HUES6 (cell line): Measurements from ENCODE around the gene SLC5A1.

Experiments used
- H3K27ac ChIP-seq: 2 replicates; pipeline ENCODE4 v1.7.0; 2013; ENCODE audit warnings: low read depth, mild to moderate bottlenecking, low read length, inconsistent platforms
- H3K27me3 ChIP-seq: 2 replicates; pipeline ENCODE4 v1.6.1; 2013; ENCODE audit warnings: low read length; ENCODE audit not compliant: control insufficient read depth, insufficient read depth
- H3K36me3 ChIP-seq: 2 replicates; pipeline ENCODE4 v1.6.1; 2013; ENCODE audit warnings: low read length; ENCODE audit not compliant: control insufficient read depth, insufficient read depth
- H3K4me1 ChIP-seq: 2 replicates; pipeline ENCODE4 v1.6.1; 2013; ENCODE audit warnings: low read length; ENCODE audit not compliant: control insufficient read depth, insufficient read depth
- H3K4me3 ChIP-seq: 2 replicates; pipeline ENCODE4 v1.5.1; 2013; ENCODE audit warnings: low read depth, low read length
- H3K9ac ChIP-seq: one replicate; pipeline ENCODE4 v1.6.1; 2013; ENCODE audit warnings: mild to moderate bottlenecking, low read length
- H3K9me3 ChIP-seq: 2 replicates; pipeline ENCODE4 v1.6.1; 2013; ENCODE audit warnings: low read depth, low read length; ENCODE audit not compliant: control insufficient read depth, insufficient read depth

The SLC5A1 gene

DNA sequence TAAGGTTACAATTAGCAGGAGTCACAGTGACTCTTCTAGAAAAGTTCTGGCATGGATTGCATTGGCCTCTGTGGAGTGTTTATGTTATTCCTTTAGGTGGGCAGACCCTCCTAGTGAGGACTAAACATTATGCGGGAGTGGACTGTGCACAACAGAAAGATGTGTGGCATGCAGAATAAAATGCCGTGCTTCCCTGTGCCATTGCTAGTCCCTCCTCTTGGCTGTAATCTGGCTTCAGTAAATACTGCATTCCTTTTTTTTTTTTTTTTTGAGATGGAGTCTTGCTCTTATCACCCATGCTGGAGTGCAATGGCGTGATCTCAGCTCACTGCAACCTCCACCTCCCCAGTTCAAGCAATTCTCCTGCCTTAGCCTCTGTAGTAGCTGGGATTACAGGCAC, 45.0 kb downstream of the SLC5A1 start:
- Histone ChIP-seq H3K4me1 (no peaks in the 10 kb centered on the region), H3K27ac (no peak overlapping the region), H3K9ac (no peak overlapping the region), H3K27me3 (peaks cover 13% of the 10 kb centered on the region), H3K36me3 (no peaks in the 10 kb centered on the region), H3K4me3 (no peak overlapping the region), H3K9me3 (no peaks in the 10 kb centered on the region)

GRCh38 chr22:32097018-32097417, 54.0 kb downstream of the SLC5A1 start:
- Histone ChIP-seq H3K9ac (no peak overlapping the region), H3K27me3 (peaks cover 26% of the 10 kb centered on the region), H3K4me1 (no peaks in the 10 kb centered on the region), H3K36me3 (no peaks in the 10 kb centered on the region), H3K4me3 (no peak overlapping the region), H3K9me3 (no peaks in the 10 kb centered on the region), H3K27ac (no peak overlapping the region)

GRCh38 chr22:32097881-32098499, 54.9 kb downstream of the SLC5A1 start:
- Histone ChIP-seq H3K27ac (no peak overlapping the region), H3K36me3 (no peaks in the 10 kb centered on the region), H3K4me3 (no peak overlapping the region), H3K27me3 (peaks cover 27% of the 10 kb centered on the region), H3K9me3 (no peaks in the 10 kb centered on the region), H3K4me1 (no peaks in the 10 kb centered on the region), H3K9ac (no peak overlapping the region)

DNA sequence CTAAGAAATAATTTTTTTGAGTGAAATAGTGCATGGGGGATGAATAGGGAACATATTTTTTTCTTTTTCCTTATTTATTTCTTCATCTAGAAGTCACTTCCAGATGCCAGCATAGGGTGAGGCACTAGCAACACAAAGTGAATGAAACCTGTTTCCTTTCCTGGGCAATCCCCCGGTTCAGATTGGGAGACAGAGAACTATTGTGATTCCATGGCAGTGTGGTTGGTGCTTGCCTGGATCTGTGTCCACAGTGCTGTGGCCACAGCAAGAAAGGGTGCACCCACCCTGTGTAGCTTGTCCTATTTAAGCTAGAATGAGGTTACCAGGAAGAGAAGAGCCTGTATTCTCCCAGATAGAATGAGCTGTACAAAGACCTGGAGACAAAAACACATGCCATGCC, 57.6 kb downstream of the SLC5A1 start:
- H3K9ac ChIP-seq, result no peak overlapping the region
- H3K9me3 ChIP-seq, result no peaks in the 10 kb centered on the region
- peaks cover 27% of the 10 kb centered on the region for H3K27me3 ChIP-seq
- H3K4me1 ChIP-seq, result no peaks in the 10 kb centered on the region
- no peaks in the 10 kb centered on the region for H3K36me3 ChIP-seq
- H3K27ac ChIP-seq, result no peak overlapping the region
- no peak overlapping the region for H3K4me3 ChIP-seq

GRCh38 chr22:32103658-32104315, 60.7 kb downstream of the SLC5A1 start:
- Histone ChIP-seq H3K9ac (no peak overlapping the region), H3K9me3 (no peaks in the 10 kb centered on the region), H3K4me3 (no peak overlapping the region), H3K27ac (no peak overlapping the region), H3K27me3 (peaks cover 23% of the 10 kb centered on the region), H3K36me3 (no peaks in the 10 kb centered on the region), H3K4me1 (no peaks in the 10 kb centered on the region)

DNA sequence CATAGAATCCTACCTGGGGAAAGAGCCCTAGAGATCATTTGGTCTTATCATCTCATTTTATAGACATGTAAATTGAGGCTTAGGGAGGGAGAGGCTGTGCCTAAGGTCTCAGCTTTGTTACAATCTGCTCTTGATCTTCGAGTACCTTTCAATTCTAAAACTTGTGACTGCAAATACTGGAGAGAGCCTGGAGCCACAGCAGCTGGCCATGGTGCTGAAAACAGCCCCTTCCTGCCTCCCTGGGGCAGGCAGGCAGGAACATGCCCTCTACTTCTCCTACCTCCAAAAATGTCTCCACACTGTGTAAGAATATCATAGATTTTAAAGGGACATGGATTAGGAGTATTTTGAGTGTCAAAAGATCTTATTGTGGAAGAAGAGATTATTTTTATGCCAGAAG, 63.9 kb downstream of the SLC5A1 start:
- H3K9ac ChIP-seq, result no peak overlapping the region
- no peaks in the 10 kb centered on the region for H3K9me3 ChIP-seq
- no peaks in the 10 kb centered on the region for H3K4me1 ChIP-seq
- H3K4me3 ChIP-seq, result no peak overlapping the region
- no peak overlapping the region for H3K27ac ChIP-seq
- H3K27me3 ChIP-seq, result peaks cover 21% of the 10 kb centered on the region
- H3K36me3 ChIP-seq, result no peaks in the 10 kb centered on the region

- Histone ChIP-seq H3K36me3 (no peaks in the 10 kb centered on the region), H3K4me3 (no peak overlapping the region), H3K9me3 (no peaks in the 10 kb centered on the region), H3K9ac (no peak overlapping the region), H3K27ac (no peak overlapping the region), H3K27me3 (peaks cover 31% of the 10 kb centered on the region), H3K4me1 (no peaks in the 10 kb centered on the region)
Measured at GRCh38 chr22:32112380-32112779, 69.3 kb downstream of the SLC5A1 start.

- H3K27me3 ChIP-seq, result peaks cover 9% of the 10 kb centered on the region; the same call in 1 of the 2 replicates
- no peaks in the 10 kb centered on the region for H3K9me3 ChIP-seq
- no peak overlapping the region for H3K27ac ChIP-seq
- H3K4me3 ChIP-seq, result no peak overlapping the region
- H3K9ac ChIP-seq, result no peak overlapping the region
- no peaks in the 10 kb centered on the region for H3K36me3 ChIP-seq
- H3K4me1 ChIP-seq, result no peaks in the 10 kb centered on the region
Measured at GRCh38 chr22:32119568-32120235, 76.6 kb downstream of the SLC5A1 start.

DNA sequence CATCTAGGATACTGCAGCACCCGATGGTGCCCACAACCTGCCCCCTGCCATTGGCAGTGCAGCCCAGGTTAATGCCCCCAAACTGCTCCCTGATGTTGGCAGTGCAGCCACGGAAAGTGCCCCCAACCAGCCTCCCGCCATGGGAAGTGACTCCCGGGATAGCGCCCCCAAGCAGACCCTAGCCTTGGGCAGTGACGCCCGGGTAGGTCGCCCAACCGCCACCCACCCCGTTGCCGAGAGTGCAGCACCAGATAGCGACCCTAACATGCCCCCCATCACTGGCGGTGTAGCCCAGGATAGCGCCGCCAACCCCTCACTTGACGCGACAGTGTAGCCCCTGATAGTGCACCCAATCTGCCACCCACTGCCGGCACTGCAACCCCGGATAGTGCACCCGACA, 77.5 kb downstream of the SLC5A1 start:
- Histone ChIP-seq H3K9me3 (no peaks in the 10 kb centered on the region), H3K36me3 (no peaks in the 10 kb centered on the region), H3K4me3 (no peak overlapping the region), H3K9ac (no peak overlapping the region), H3K27ac (no peak overlapping the region), H3K27me3 (0 out of 2 replicates have a peak, but pooled peaks cover 4% of the 10 kb centered on the region), H3K4me1 (no peaks in the 10 kb centered on the region)

DNA sequence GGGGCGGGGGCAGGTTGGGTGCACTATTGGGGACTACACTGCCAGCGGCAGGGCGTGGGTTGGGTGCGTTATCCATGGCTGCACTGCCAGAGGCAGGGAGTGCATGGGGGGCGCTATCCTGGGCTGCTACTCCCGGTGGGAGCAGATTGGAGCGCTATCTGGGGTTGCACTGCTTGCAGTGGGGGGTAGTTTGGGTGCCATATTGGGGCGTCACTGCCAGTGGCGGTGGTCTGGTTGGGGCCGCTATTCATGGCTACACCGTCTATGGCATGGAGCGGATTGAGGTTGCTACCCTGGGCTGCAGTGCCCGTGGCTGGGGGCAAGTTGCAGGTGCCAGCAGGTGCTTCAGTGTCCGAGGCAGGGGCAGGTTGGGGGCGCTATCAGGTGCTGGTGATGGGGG, 79.8 kb downstream of the SLC5A1 start:
- Histone ChIP-seq H3K4me1 (no peaks in the 10 kb centered on the region), H3K27me3 (no peaks in the 10 kb centered on the region), H3K36me3 (no peaks in the 10 kb centered on the region), H3K9ac (no peak overlapping the region), H3K4me3 (no peak overlapping the region), H3K9me3 (no peaks in the 10 kb centered on the region), H3K27ac (no peak overlapping the region)

DNA sequence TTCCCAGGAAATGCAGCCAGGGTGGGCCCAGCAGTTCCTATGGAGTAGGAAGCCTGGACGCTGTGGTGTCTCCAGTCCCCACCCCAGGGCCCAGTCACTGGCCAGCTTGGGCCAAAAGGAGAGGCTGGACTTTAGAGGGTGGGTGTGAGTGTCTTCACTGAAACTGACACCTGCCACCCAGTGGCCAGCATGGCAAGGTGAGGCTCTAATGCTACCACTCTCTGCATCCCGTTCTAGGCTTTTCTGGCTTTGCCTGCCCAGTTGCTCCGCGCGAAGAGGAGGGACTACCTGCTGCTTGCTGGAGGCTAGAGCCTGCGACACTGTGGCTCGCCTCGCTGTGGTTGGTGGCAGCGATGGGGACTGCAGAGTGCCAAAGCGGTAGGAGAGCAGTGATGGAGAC, 80.6 kb downstream of the SLC5A1 start:
- no peak overlapping the region for H3K9ac ChIP-seq
- no peak overlapping the region for H3K27ac ChIP-seq
- H3K36me3 ChIP-seq, result no peaks in the 10 kb centered on the region
- H3K4me1 ChIP-seq, result no peaks in the 10 kb centered on the region
- no peak overlapping the region for H3K4me3 ChIP-seq
- no peaks in the 10 kb centered on the region for H3K27me3 ChIP-seq
- H3K9me3 ChIP-seq, result no peaks in the 10 kb centered on the region
